AG04449 (cell line): ENCODE data around the gene PSMG1.

Experiments used
- CTCF ChIA-PET: fragments of 350-600 bp; formaldehyde crosslinking; extraction: SDS; loops from one replicate; lab custom pipeline; 2021; ENCODE audit warnings: antibody characterized with exemption; lab: Yijun Ruan, JAX
- POLR2A ChIA-PET: fragments of 400-600, 350-600 bp; formaldehyde crosslinking; extraction: SDS; loops from one replicate; lab custom pipeline; 2020; ENCODE audit warnings: antibody characterized with exemption, inconsistent platforms; lab: Yijun Ruan, JAX
- DNase-seq: peaks from one replicate; pipeline ENCODE4 v3.0.0-alpha.2; 2010; ENCODE audit warnings: low read depth, low spot score
- H3K4me3 ChIP-seq: 2 replicates; pipeline ENCODE4 v1.5.1; 2011; ENCODE audit warnings: low read depth, mild to moderate bottlenecking, control low read depth, low read length
- TF ChIP-seq, protein P1 (sequence below): IDR thresholded peaks from one replicate; pipeline ENCODE4 v1.5.1; 2011; ENCODE audit warnings: mild to moderate bottlenecking, moderate library complexity, low read length, control low read depth, inconsistent platforms; ENCODE audit not compliant: insufficient read depth; ENCODE audit errors: missing control alignments

Gene PSMG1

DNA sequence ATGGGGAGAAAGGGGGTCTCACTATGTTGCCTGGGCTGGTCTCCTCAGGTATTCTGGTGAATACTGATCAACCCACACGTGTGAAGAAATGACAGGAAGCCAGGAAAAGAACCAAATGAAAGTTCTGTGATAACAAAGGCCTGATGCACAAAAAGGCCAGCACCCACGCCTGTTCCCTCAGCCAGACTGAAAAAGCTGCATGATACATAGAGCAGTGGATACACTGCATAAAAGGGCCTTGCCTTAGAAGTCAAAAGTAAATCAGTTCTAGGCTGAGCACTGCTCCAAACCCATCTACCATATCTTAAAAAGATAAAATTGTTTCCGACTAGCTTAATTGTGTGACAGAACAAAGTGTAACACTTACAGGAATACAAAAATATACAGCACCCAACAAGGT is 36.9 kb upstream of the PSMG1 start:
- H3K4me3 ChIP-seq: no peak overlapping the region
- POLR2A ChIA-PET: no interaction called here
- TF ChIP-seq, protein P1, sequence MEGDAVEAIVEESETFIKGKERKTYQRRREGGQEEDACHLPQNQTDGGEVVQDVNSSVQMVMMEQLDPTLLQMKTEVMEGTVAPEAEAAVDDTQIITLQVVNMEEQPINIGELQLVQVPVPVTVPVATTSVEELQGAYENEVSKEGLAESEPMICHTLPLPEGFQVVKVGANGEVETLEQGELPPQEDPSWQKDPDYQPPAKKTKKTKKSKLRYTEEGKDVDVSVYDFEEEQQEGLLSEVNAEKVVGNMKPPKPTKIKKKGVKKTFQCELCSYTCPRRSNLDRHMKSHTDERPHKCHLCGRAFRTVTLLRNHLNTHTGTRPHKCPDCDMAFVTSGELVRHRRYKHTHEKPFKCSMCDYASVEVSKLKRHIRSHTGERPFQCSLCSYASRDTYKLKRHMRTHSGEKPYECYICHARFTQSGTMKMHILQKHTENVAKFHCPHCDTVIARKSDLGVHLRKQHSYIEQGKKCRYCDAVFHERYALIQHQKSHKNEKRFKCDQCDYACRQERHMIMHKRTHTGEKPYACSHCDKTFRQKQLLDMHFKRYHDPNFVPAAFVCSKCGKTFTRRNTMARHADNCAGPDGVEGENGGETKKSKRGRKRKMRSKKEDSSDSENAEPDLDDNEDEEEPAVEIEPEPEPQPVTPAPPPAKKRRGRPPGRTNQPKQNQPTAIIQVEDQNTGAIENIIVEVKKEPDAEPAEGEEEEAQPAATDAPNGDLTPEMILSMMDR: no peak
- CTCF ChIA-PET: no interaction called here
- DNase-seq: no peak

DNA sequence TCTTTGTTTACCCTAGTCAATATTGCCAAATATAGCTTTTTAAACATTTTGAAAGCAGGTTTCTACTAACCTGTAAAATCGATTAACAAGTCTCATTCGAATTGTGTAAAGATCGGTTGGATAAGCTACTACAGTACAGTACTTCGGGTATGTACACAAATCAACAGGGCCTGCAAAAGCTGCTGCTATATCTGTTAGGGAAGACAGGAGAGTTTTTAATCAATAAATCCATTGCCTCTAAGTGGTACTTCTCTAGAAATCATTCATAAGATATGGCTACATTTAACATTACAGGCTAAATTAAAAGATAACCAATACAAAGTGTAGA is 34.8 kb upstream of the PSMG1 start:
- DNase-seq: no peak
- ChIA-PET CTCF (interaction anchor here (1.5 kb wide), 1 partner anchor 28 kb away, joined by 3 read pairs; no protein-coding TSS in a partner anchor), POLR2A (no interaction called here)
- TF ChIP-seq, protein P1: no peak
- no peak overlapping the region for H3K4me3 ChIP-seq

DNA sequence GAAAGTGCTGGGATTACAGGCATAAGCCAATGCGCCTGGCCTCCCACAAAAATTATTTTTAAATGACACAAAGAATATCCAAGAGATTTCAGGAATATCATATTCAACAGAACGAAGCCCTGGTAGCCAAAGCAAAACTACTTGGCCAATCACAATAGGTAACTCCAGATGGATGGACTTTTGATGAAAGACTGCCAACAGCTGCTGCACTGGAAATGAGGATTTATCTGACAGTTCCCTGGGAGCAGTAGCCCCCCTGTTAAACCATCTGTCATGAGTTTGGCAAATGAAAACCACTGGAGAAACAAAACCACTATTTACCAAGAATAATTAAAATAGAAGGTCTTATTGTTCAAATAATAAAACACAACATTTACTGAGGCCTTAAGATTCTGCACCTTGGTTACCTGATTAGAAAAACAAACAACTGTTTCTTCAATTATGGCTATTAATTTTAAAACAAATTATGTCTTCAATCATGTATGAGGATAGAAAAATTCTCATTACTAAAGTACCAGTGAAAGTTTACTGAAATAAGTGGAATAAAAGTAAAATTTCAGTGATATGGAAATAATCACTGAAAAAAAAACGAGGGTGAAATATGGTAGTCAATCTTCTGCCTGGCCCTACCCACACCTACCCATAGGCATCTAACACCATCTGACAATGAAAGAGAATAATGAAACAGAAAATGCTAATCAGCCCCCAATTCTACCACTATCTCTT is 34.3 kb upstream of the PSMG1 start:
- no peak overlapping the region for H3K4me3 ChIP-seq
- POLR2A ChIA-PET: no interaction called here
- DNase-seq: no peak
- TF ChIP-seq, protein P1: no peak
- CTCF ChIA-PET: interaction anchor here (1.5 kb wide), 1 partner anchor 27 kb away, joined by 3 read pairs; no protein-coding TSS in a partner anchor

DNA sequence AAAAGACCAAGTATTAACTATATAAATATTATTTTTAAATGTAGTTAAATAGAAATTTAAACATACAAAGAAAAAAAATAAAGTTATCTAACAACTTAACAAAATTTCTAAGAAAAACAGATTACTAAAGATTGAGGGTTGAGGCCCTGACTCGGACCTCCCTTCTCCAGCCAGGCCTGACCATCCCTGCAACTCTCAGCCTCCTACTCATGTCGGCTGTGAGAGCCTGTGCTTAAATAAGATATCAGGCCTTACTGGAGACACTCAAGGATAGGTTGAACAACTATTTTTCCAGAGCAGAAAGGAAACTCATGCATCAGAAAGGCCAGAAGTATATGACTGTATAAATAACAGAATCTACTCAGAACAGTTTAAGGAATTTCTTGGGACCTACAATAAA is 33.0 kb upstream of the PSMG1 start:
- ChIA-PET POLR2A (no interaction called here), CTCF (interaction anchor here (0.8 kb wide), 1 partner anchor 34 kb away, joined by 3 read pairs; no protein-coding TSS in a partner anchor)
- TF ChIP-seq, protein P1: no peak
- DNase-seq: no peak
- H3K4me3 ChIP-seq: no peak overlapping the region

DNA sequence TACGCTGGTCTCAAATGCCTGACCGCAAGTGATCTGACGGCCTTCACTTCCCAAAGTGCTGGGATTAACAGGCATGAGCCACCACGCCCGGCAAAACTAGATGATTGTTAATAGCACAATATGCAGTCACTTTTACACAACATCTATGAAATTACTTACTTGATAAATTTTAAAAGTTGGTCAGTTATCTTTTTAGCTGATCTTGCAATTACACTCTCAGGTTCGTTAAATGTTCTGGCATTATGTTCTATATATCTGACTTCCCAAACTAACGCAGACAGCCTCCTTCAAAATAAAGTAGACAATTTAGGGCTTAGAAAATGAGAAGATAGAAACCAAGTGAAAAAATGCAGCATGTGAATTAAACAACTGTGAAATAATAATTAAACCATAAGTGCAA is 31.8 kb upstream of the PSMG1 start:
- ChIA-PET POLR2A (no interaction called here), CTCF (no interaction called here)
- H3K4me3 ChIP-seq: no peak overlapping the region
- no peak for DNase-seq
- TF ChIP-seq, protein P1: no peak

DNA sequence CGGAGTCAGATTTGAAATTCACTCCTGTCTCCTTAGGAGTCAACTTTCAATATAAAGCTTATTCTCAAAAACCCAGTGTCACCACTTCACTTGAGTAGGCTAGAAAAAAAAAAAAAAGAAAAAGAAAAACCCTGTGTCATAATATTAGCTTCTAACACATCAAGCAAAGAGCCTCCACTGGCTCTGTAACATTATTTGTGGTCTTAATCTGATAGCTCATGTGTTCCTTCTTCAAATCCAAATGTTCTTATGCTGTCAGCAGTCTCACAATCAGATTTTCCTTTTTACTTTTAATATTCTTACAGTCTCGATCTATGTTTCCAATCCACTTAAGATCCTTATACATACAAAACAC is 26.1 kb upstream of the PSMG1 start:
- CTCF ChIA-PET: interaction anchor here (0.6 to 2.0 kb wide), 3 partner anchors 9 to 221 kb away, joined by 3 to 5 read pairs (median 3); no protein-coding TSS in a partner anchor
- TF ChIP-seq, protein P1: no peak
- POLR2A ChIA-PET: no interaction called here
- no peak for DNase-seq
- no peak overlapping the region for H3K4me3 ChIP-seq
